Activated CD4-positive, alpha-beta T cell treated with anti-CD3 and anti-CD28 coated beads, Interleukin-2, amount 10 ng/mL, durations not matched to agents 7 days and 5 days (primary cell): ENCODE results near the gene ADISSP. TPM values are rescaled to one million over a fixed set of nuclear protein-coding genes. Genes with fewer than 3 reads are reported as not detected.

ENCODE experiments used
- CTCF ChIA-PET: fragments of 350-600 bp; sonication (Branson Sonifier 250); formaldehyde crosslinking; loops from one replicate; lab custom pipeline; 2021; ENCODE audit warnings: antibody characterized with exemption; lab: Charles Lee
- POLR2A ChIA-PET: fragments of 350-600 bp; sonication (Branson Sonifier 250); formaldehyde crosslinking; loops from one replicate; lab custom pipeline; 2021; ENCODE audit warnings: antibody characterized with exemption; lab: Charles Lee
- DNase-seq: peaks from one replicate; pipeline ENCODE4 v3.0.0-alpha.2; 2020
- H3K27ac Mint-ChIP-seq: one replicate; pipeline ENCODE4 v1.8.0; 2021; ENCODE audit warnings: mild to moderate bottlenecking, moderate library complexity, mixed read lengths
- H3K27me3 Mint-ChIP-seq: one replicate; pipeline ENCODE4 v1.8.0; 2021; ENCODE audit warnings: mixed read lengths
- H3K36me3 Mint-ChIP-seq: one replicate; pipeline ENCODE4 v1.8.0; 2021; ENCODE audit warnings: low read depth, mixed read lengths
- H3K4me1 Mint-ChIP-seq: one replicate; pipeline ENCODE4 v1.8.0; 2021; ENCODE audit warnings: mixed read lengths
- H3K4me3 Mint-ChIP-seq: one replicate; pipeline ENCODE4 v1.8.0; 2021; ENCODE audit warnings: mild to moderate bottlenecking, moderate library complexity, mixed read lengths
- H3K9me3 Mint-ChIP-seq: one replicate; pipeline ENCODE4 v1.8.0; 2021; ENCODE audit warnings: mixed read lengths
- total RNA-seq, 2 experiments: library from RNA; stranded (reverse); gene quantifications; one replicate each; pipeline ENCODE4 v1.2.3, GENCODE V29; 2021

The ADISSP gene
- total RNA-seq, result 10 to 100 TPM; 27.8 to 27.9 TPM

GRCh38 chr20:3767427-3768341 lies at the start of gene ADISSP:
Gene ADISSP (minus strand): TSS chr20:3767753. CDS start chr20:3760100, 7,653 bp downstream.
- H3K27ac Mint-ChIP-seq, result peak within 1 kb of the TSS; percentile 94
- peak; percentile 98 for DNase-seq
- peak within 1 kb of the TSS; percentile 83 for H3K4me3 Mint-ChIP-seq
- H3K27me3 Mint-ChIP-seq, result peaks cover 2% of the 10 kb centered on the region
- no peaks in the 10 kb centered on the region for H3K9me3 Mint-ChIP-seq
- ChIA-PET CTCF (interaction anchor here (0.6 to 3.7 kb wide), 19 partner anchors 9 to 1281 kb away, joined by 3 to 40 read pairs (median 5); partner anchors contain the start of genes AP5S1, CENPB and SPEF1), POLR2A (interaction anchor here (0.6 to 1.0 kb wide), 3 partner anchors 10 to 16 kb away, joined by 3 to 5 read pairs (median 3); no protein-coding TSS in a partner anchor)
- no peaks in the 10 kb centered on the region for H3K36me3 Mint-ChIP-seq
- peaks cover 29% of the 10 kb centered on the region for H3K4me1 Mint-ChIP-seq

- DNase-seq, result peak; percentile 69
- POLR2A ChIA-PET, result interaction anchor here (0.9 kb wide), 1 partner anchor 29 kb away, joined by 3 read pairs; the partner anchor contains the start of gene CENPB
- Mint-ChIP-seq H3K36me3 (peaks cover 14% of the 10 kb centered on the region), H3K4me3 (peak overlapping the region; percentile 54), H3K27ac (peak overlapping the region; percentile 95), H3K27me3 (no peaks in the 10 kb centered on the region), H3K9me3 (no peaks in the 10 kb centered on the region), H3K4me1 (peaks cover 83% of the 10 kb centered on the region)
- CTCF ChIA-PET, result interaction anchor here (1.2 to 11.7 kb wide), 3 partner anchors 14 to 29 kb away, joined by 3 to 94 read pairs (median 20); partner anchors contain the start of genes CDC25B and CENPB
Observed at GRCh38 chr20:3815703-3816315, 48.3 kb upstream of the ADISSP start.

- ChIA-PET POLR2A (no interaction called here), CTCF (interaction anchor here (0.6 to 11.7 kb wide), 5 partner anchors 13 to 28 kb away, joined by 3 to 94 read pairs (median 6); partner anchors contain the start of genes CDC25B and CENPB)
- Mint-ChIP-seq H3K27ac (peak overlapping the region; percentile 95), H3K27me3 (no peaks in the 10 kb centered on the region), H3K4me3 (no peak overlapping the region), H3K4me1 (peaks cover 89% of the 10 kb centered on the region), H3K9me3 (no peaks in the 10 kb centered on the region), H3K36me3 (peaks cover 14% of the 10 kb centered on the region)
- no peak for DNase-seq
Observed at GRCh38 chr20:3814928-3815495, 47.5 kb upstream of the ADISSP start.

- POLR2A ChIA-PET, result no interaction called here
- peaks cover 83% of the 10 kb centered on the region for H3K4me1 Mint-ChIP-seq
Observed at GRCh38 chr20:3813848-3814581, 46.5 kb upstream of the ADISSP start.

GRCh38 chr20:3812975-3813847 lies 45.7 kb upstream of the ADISSP start:
- POLR2A ChIA-PET, result interaction anchor here (0.6 kb wide), 1 partner anchor 8 kb away, joined by 5 read pairs; no protein-coding TSS in a partner anchor

More at GRCh38 chr20:3813848-3814581, 46.5 kb upstream of the ADISSP start:
- Mint-ChIP-seq H3K36me3 (peaks cover 14% of the 10 kb centered on the region), H3K27ac (peak overlapping the region; percentile 97), H3K9me3 (no peaks in the 10 kb centered on the region), H3K4me3 (no peak overlapping the region), H3K27me3 (no peaks in the 10 kb centered on the region)
- DNase-seq, result no peak
- CTCF ChIA-PET, result interaction anchor here (0.6 to 11.7 kb wide), 9 partner anchors 12 to 372 kb away, joined by 3 to 94 read pairs (median 4); partner anchors contain the start of genes CDC25B and CENPB

GRCh38 chr20:3812259-3812681 lies 44.7 kb upstream of the ADISSP start:
- peaks cover 81% of the 10 kb centered on the region for H3K4me1 Mint-ChIP-seq
- POLR2A ChIA-PET, result no interaction called here
- peak overlapping the region; percentile 97 for H3K27ac Mint-ChIP-seq
- H3K4me3 Mint-ChIP-seq, result peak overlapping the region; percentile 76
- no peaks in the 10 kb centered on the region for H3K27me3 Mint-ChIP-seq
- H3K36me3 Mint-ChIP-seq, result peaks cover 20% of the 10 kb centered on the region
- no peak for DNase-seq
- CTCF ChIA-PET, result interaction anchor here (0.6 to 11.7 kb wide), 6 partner anchors 8 to 1275 kb away, joined by 3 to 94 read pairs (median 10); partner anchors contain the start of genes AP5S1, CDC25B and CENPB
- H3K9me3 Mint-ChIP-seq, result no peaks in the 10 kb centered on the region

More at GRCh38 chr20:3812975-3813847, 45.7 kb upstream of the ADISSP start:
- Mint-ChIP-seq H3K27ac (peak overlapping the region; percentile 97), H3K36me3 (peaks cover 18% of the 10 kb centered on the region), H3K27me3 (no peaks in the 10 kb centered on the region), H3K4me3 (no peak overlapping the region), H3K9me3 (no peaks in the 10 kb centered on the region), H3K4me1 (peaks cover 79% of the 10 kb centered on the region)
- CTCF ChIA-PET, result interaction anchor here (1.0 to 11.7 kb wide), 7 partner anchors 7 to 62 kb away, joined by 3 to 94 read pairs (median 4); partner anchors contain the start of genes AP5S1, CDC25B and CENPB
- DNase-seq, result no peak

- Mint-ChIP-seq H3K9me3 (no peaks in the 10 kb centered on the region), H3K4me1 (peaks cover 83% of the 10 kb centered on the region), H3K27me3 (no peaks in the 10 kb centered on the region), H3K4me3 (peak overlapping the region; percentile 76), H3K27ac (peak overlapping the region; percentile 97), H3K36me3 (peaks cover 25% of the 10 kb centered on the region)
- DNase-seq, result peak; percentile 91
- ChIA-PET CTCF (interaction anchor here (0.6 to 11.7 kb wide), 9 partner anchors 9 to 1276 kb away, joined by 3 to 94 read pairs (median 3); partner anchors contain the start of genes AP5S1, CDC25B and CENPB), POLR2A (no interaction called here)
Observed at GRCh38 chr20:3811467-3812258, 44.1 kb upstream of the ADISSP start.

GRCh38 chr20:3808544-3808943 lies 41.0 kb upstream of the ADISSP start:
- Mint-ChIP-seq H3K27ac (no peak overlapping the region), H3K36me3 (peaks cover 49% of the 10 kb centered on the region), H3K27me3 (no peaks in the 10 kb centered on the region), H3K9me3 (no peaks in the 10 kb centered on the region), H3K4me1 (peaks cover 83% of the 10 kb centered on the region), H3K4me3 (no peak overlapping the region)
- DNase-seq, result no peak
- ChIA-PET CTCF (no interaction called here), POLR2A (no interaction called here)

GRCh38 chr20:3804781-3805180 lies 37.2 kb upstream of the ADISSP start:
- peaks cover 83% of the 10 kb centered on the region for H3K4me1 Mint-ChIP-seq
- no peak for DNase-seq
- ChIA-PET POLR2A (interaction anchor here (0.5 kb wide), 1 partner anchor 1749 kb away, joined by 3 read pairs; no protein-coding TSS in a partner anchor), CTCF (interaction anchor here (0.9 to 8.3 kb wide), 2 partner anchors 9 to 11 kb away, joined by 6 to 94 read pairs; partner anchors contain the start of genes AP5S1 and CDC25B)
- H3K36me3 Mint-ChIP-seq, result peaks cover 75% of the 10 kb centered on the region
- H3K27me3 Mint-ChIP-seq, result no peaks in the 10 kb centered on the region
- H3K27ac Mint-ChIP-seq, result peak overlapping the region; percentile 61
- H3K9me3 Mint-ChIP-seq, result no peaks in the 10 kb centered on the region
- no peak overlapping the region for H3K4me3 Mint-ChIP-seq

- no peaks in the 10 kb centered on the region for H3K27me3 Mint-ChIP-seq
- no peak overlapping the region for H3K4me3 Mint-ChIP-seq
- H3K27ac Mint-ChIP-seq, result peak overlapping the region; percentile 63
- DNase-seq, result no peak
- H3K36me3 Mint-ChIP-seq, result peaks cover 80% of the 10 kb centered on the region
- ChIA-PET POLR2A (no interaction called here), CTCF (interaction anchor here (8.3 kb wide), 1 partner anchor 12 kb away, joined by 94 read pairs; the partner anchor contains the start of gene AP5S1)
- peaks cover 86% of the 10 kb centered on the region for H3K4me1 Mint-ChIP-seq
- no peaks in the 10 kb centered on the region for H3K9me3 Mint-ChIP-seq
Observed at GRCh38 chr20:3804254-3804751, 36.8 kb upstream of the ADISSP start.
